Activated T-cell treated with anti-CD3 and anti-CD28 coated beads for 48 hours (primary cell): ENCODE results near the gene ZFAND3.

Source experiments
- DNase-seq: peaks from one replicate; pipeline ENCODE4 v3.0.0-alpha.2; 2020; ENCODE audit warnings: low read depth

The ZFAND3 gene

DNA sequence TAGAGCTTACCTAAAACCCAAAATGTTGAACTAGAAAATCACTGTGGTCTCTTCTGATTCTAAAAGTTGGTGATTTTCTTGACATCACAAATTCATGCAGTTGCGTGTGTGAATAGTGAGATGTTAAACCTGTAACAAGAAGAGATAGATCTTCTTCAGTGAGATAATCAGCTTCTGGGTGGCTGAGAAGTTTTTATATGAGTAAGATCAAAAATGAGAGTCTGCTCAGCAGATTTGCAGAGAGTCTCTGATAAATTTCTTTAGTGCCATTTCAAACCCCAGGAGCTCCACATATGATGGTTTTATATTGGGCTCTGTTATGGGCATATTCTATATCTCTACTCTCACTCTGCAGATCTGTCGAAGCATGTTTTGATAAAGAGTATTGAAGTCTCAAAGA lies 185.4 kb downstream of the ZFAND3 start:
- no peak for DNase-seq

GRCh38 chr6:38011937-38012336 lies 192.4 kb downstream of the ZFAND3 start:
- no peak for DNase-seq

GRCh38 chr6:38012573-38012972 lies 193.0 kb downstream of the ZFAND3 start:
- DNase-seq: no peak

GRCh38 chr6:38015341-38015740 lies 195.8 kb downstream of the ZFAND3 start:
- DNase-seq: no peak

DNA sequence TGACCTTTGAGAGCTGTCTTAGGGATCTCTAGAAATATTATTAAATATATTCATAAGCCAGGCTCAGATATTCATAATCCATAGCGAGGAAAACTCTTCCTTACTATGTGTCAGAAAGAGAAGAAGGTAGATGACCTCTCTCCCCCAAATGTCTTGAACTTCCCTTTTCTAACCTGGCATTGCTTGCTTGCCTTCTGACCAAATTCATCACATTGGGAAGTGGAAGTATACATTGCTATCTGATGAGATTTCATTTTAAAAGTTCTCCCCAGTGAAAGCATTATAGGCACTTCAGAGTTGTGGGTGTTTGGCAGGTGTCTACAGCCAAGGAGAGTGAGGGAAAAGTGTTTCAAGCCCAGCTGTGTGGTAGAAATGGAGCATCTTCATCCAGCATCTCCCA lies 197.3 kb downstream of the ZFAND3 start:
- DNase-seq: no peak

DNA sequence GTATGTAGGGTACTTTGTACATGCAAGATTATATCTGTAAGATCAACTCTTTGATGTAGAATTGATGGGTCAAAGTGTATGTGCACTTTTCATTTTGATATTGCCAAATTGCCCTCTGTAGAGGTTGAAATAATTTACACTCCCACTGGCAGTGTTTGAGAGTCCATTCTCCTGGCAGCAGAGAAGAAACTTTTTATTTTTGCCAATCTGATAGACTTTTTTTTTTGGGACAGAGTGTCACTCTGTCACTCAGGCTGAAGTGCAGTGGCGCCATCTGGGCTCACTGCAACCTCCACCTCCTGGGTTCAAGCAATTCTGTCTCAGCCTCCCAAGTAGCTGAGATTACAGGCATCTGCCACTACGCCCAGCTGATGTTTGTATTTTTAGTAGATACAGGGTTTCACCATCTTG lies 199.2 kb downstream of the ZFAND3 start:
- no peak for DNase-seq

- no peak for DNase-seq
Measured at GRCh38 chr6:38020593-38020992, 201.1 kb downstream of the ZFAND3 start.

- no peak for DNase-seq
Measured at GRCh38 chr6:38021029-38021428, 201.5 kb downstream of the ZFAND3 start.

DNA sequence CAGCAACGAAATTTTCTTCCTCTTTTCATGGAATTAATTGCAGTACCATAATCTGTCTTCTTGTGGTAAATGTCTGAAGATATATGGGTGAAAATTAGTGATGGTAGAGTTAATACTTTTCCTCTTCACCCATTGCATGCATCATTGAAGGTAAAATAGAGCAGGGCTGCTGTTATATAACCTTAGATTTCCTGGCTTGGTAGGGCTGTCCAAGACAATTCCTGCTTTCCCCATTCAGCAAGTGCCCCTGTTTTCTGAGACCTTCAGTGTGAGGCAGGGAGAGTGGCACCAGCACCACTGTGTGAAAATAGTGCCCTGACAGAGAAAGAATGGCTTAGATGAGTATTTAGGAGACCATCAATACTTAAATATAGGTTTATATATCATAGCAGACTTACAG lies 202.0 kb downstream of the ZFAND3 start:
- DNase-seq: no peak

DNA sequence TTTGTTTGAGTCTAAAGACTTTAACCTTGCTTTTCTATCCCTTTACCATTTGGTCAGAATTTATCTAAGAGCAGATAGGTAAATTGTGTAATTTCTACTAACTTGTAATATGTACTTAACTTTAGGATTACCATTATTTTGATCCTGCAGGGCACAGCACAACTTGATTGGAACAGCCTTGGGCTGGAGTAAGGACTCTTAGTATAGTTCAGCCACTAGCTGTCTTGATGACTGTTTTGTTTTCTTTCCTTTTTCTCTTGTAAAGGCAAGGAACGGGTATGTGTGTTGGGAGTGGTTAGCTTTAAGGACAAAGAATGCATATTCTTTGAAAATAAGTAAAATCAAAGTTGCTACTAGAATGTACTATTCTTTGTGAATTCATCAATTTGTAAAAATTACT lies 203.2 kb downstream of the ZFAND3 start:
- no peak for DNase-seq

DNA sequence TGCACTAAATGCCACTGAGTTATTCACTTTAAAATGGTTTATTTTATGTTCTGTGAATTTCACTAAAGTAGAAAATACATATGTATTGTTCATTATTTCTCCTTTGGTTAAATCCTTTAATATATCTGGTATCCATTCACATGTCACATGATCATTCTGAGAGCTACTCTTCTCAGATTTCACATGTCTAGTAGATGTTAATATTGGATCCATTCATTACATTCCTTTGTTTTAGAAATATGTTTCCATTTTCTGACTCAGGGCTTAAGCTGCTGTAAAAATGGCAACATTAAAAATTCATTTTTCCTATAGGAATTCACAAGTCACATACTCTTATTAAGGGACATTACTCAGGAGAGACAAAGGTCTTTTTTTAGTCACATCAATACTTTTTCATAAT lies 205.4 kb downstream of the ZFAND3 start:
- no peak for DNase-seq

- DNase-seq: no peak
Measured at GRCh38 chr6:38025451-38025850, 205.9 kb downstream of the ZFAND3 start.

- DNase-seq: no peak
Measured at GRCh38 chr6:38027685-38028373, 208.3 kb downstream of the ZFAND3 start.

DNA sequence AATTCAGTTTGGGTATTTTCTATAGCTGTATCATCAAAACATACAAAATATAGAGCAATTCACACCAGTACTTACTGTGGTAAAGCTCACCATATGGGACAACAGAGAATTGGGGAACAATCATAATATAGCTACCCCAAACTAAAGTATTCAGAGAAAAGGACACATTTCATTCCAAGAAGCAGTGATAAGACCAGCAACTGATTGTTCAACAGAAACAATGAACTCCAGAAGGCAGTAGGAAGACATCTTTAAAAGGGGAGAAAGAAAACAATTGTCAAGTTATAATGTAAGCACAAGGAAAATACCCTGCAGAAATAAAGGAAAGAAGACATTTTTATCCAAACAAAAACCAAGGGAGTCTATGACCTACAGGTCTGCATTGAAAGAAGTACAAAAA lies 210.9 kb downstream of the ZFAND3 start:
- no peak for DNase-seq

DNA sequence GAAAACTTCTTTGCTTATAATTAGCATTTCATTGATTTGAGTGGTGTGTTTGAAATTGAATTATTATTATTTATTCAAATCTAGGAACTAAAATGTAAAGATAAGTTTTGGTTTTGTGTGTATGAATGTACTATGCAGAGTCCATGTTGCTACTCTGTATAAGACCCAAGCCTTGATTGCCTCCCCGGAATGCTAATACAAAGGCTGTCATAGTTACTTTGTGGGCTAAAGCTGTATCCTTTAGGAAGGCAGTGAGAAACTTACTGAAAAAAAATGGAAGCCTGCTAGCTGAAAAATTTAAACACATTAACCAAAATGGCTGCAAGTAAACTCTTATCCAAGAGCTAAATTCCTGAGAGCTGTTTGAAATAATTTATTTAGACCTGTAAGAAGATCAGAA lies 213.3 kb downstream of the ZFAND3 start:
- DNase-seq: no peak

DNA sequence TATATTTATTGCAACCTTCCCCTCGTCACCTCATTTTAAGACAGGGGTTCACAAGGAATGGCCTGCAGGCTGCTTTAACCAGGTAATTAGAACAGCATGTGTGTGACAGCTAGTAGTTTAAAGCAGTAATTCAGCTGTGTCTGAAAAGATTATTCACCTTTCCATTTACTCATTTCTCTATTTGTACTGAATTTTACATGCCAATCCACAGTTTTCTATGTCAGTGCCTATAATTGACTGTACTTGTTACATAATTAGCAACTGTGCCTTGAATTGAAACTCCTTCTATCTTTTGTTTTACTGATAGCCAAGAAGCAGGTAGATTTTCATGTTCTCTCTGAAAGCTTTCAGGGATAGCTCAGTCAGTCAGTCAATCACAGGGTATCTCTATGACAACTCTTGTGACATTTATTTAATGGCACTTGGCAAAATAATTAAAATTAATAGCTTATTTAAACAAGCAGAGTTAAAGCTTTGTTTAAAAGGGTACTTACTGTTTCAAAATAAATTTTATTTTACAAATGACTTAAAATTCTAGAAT lies 214.0 kb downstream of the ZFAND3 start:
- DNase-seq: no peak

DNA sequence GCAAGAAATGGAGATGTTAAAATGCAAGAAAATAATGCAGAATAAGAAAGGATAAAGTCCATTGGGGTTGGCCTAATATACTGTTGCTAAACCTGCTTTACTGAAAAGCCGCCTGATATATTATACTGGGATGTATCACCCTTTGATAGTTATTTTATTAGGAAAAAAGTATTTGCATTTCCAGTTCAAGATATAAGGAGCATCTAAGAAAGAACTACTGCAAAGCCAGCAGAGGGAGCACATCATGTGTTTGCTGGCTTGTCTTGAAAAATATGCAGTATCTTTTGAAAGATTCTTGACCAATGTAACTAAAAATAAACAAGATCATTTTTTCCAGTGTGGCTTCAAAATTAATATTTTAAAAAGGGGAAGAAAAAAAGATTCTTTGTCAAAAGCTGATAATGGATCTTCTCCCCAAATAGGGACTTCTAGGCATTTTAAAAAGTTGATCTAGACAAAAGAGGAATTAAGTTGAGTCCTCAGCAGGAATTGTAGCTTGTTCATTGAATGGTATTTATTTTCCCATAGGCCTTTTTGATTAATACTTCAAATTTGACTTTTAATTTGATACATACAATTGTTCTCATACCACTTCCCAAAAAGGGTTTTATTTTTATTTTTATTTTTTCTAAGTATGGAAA lies 214.9 kb downstream of the ZFAND3 start:
- DNase-seq: no peak

DNA sequence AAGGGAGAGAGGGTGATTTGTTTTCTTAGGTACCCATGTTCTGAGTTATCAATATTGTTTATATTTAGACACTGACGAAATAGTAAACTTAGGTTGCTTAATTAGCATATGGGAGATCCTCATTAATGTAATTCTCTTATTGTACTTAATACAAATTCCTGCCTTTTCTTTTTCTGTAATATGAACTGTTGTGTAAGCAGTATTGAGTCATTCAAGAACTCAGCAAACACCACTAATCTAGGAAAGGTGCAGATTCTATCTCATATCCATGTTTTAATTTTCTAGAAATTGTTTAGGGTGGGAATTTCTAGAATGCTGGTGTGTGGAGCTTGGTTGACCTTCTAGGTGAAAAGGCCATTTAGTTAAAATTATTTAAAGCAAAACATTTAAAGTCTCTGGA lies 216.0 kb downstream of the ZFAND3 start:
- no peak for DNase-seq

DNA sequence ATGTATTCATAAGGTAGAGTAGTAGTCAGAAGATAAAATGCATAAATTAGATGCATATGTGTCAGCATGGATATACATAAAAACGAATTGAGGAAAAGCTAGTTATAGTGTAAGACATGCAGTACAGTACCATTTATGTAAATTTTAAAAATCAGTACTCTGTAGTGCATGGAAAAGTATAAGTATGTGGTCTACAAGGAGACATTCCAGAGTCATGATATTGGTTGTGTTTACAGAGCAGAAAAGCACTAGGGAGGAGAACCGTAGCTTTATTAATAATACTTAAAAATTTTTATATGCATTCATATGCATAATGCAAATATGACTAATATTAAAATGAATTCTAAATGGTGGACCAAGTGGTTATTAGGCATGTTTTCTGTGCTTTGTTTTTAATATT lies 220.0 kb downstream of the ZFAND3 start:
- no peak for DNase-seq

GRCh38 chr6:38040254-38040653 lies 220.7 kb downstream of the ZFAND3 start:
- no peak for DNase-seq

- DNase-seq: no peak
Measured at GRCh38 chr6:38043259-38043753, 223.8 kb downstream of the ZFAND3 start.

DNA sequence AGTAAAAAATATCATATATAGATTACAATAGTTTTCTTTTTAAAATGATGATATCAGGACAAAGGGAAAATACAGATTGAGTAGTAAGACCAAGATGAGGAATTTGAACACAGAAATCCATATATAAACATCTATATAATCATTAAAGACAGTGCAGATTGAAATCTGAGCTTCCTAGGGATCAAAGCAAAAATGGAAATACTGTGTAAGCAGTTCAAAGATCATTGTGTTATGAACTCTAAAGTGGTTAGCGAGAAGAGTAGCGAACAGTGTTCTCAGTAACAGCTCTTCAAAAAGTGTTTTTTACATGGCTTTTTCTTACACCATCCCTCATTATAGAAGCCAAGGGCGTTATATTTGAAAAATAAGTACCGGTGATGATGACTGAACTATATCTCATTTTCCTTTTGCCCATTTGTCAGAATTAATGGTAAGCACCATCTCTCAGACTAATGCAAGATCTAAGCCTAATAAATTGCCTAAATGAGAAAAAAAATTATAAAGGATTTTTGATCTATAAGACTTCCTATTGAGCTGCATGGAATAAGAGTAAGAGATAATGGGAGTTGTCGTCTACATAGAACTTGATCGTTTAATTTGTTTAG lies 226.3 kb downstream of the ZFAND3 start:
- DNase-seq: no peak

GRCh38 chr6:38047562-38047961 lies 228.0 kb downstream of the ZFAND3 start:
- no peak for DNase-seq
